Mammary epithelial cell (primary cell): ENCODE results near the gene ATP2A3.

ENCODE experiments used
- EZH2 ChIP-seq: IDR thresholded peaks from 2 replicates; pipeline ENCODE4 v1.6.1; 2012; ENCODE audit warnings: low read length, inconsistent platforms, borderline replicate concordance
- TF ChIP-seq, protein P1 (sequence below), 2 donors: IDR thresholded peaks in 1 of 2; conservative IDR thresholded peaks in 1 of 2; 2 replicates each; pipeline ENCODE4 v1.5.1; 2011 to 2012; ENCODE audit warnings: inconsistent platforms in 2 of 2, low read length in 2 of 2, mild to moderate bottlenecking in 2 of 2, control low read depth in 1 of 2, low read depth in 1 of 2; ENCODE audit not compliant: insufficient read depth in 1 of 2; ENCODE audit errors: extremely low read depth in 1 of 2

DNA sequence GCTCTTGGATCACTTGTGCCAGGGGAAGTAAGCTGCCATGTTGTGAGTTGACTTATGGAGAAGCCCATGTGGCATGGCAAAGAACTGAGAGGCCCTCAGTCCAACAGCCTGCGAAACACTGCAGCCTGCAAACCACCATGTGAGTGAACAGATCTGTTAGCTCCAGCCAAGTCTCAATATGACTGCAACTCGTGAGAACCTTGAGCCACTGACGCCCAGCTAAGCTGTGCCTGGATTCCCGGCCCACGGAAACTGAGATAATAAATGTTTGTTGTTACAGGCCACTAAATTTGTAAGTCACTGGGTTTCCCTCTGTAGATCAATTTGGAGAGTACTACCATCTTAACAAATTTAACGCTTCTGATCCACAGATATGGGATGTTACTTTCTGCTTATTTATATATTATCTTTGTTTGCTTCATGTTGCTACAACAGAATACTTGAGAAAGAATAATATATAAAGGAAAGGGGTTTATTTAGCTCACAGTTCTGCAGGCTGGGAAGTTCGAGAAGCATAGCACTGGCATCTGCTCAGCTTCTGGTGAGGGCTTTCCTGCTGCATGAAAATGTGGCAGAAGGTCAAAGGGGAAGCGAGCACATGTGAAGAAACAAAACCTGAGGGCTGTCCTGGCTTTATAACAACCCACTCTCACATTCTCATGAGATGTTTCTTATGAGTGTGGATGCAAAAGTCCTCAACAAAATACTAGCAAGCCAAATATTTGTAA is 29.4 kb upstream of the ATP2A3 start:
- TF ChIP-seq, protein P1, sequence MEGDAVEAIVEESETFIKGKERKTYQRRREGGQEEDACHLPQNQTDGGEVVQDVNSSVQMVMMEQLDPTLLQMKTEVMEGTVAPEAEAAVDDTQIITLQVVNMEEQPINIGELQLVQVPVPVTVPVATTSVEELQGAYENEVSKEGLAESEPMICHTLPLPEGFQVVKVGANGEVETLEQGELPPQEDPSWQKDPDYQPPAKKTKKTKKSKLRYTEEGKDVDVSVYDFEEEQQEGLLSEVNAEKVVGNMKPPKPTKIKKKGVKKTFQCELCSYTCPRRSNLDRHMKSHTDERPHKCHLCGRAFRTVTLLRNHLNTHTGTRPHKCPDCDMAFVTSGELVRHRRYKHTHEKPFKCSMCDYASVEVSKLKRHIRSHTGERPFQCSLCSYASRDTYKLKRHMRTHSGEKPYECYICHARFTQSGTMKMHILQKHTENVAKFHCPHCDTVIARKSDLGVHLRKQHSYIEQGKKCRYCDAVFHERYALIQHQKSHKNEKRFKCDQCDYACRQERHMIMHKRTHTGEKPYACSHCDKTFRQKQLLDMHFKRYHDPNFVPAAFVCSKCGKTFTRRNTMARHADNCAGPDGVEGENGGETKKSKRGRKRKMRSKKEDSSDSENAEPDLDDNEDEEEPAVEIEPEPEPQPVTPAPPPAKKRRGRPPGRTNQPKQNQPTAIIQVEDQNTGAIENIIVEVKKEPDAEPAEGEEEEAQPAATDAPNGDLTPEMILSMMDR (conservative IDR thresholded peaks at IDR 0.05 in 1 of 2, IDR thresholded peaks at IDR 0.05 in 1 of 2; ENCODE audit: extremely low read depth in 1 of 2, insufficient read depth in 1 of 2, low read depth in 1 of 2, low read length in 2 of 2) = no peak
- no peak for TF ChIP-seq EZH2
